Loucy (cell line): ENCODE results near the gene FZD10.

ENCODE experiments used
- H2AFZ ChIP-seq: fragments of 200-600 bp; sonication (generic); 2 replicates; pipeline ENCODE4 v1.6.0; 2016; ENCODE audit warnings: antibody characterized with exemption, mild to moderate bottlenecking, low read length, moderate library complexity
- H3F3A ChIP-seq: fragments of 200-600 bp; 2 replicates; pipeline ENCODE4 v1.6.0; 2016; ENCODE audit warnings: antibody characterized with exemption, low read depth, mild to moderate bottlenecking
- H3K27me3 ChIP-seq: fragments of 200-600 bp; sonication (generic); 2 replicates; pipeline ENCODE4 v1.6.1; 2014; ENCODE audit warnings: low read length, mild to moderate bottlenecking; ENCODE audit not compliant: insufficient read depth, poor library complexity, severe bottlenecking
- H3K36me3 ChIP-seq: fragments of 200-600 bp; sonication (generic); 2 replicates; pipeline ENCODE4 v1.6.1; 2016; ENCODE audit warnings: low read length; ENCODE audit not compliant: insufficient read depth
- H3K4me1 ChIP-seq: fragments of 200-600 bp; sonication (generic); 2 replicates; pipeline ENCODE4 v1.5.1; 2014; ENCODE audit warnings: low read length, mild to moderate bottlenecking; ENCODE audit not compliant: insufficient read depth, poor library complexity, severe bottlenecking
- H3K4me2 ChIP-seq: fragments of 200-600 bp; sonication (generic); 2 replicates; pipeline ENCODE4 v1.6.0; 2014; ENCODE audit warnings: antibody characterized with exemption, low read length, low read depth, mild to moderate bottlenecking; ENCODE audit not compliant: poor library complexity, severe bottlenecking
- H3K4me3 ChIP-seq: fragments of 200-600 bp; sonication (generic); 2 replicates; pipeline ENCODE4 v1.5.1; 2014; ENCODE audit warnings: low read length, mild to moderate bottlenecking, mixed read lengths; ENCODE audit not compliant: poor library complexity, severe bottlenecking
- H3K79me2 ChIP-seq: fragments of 200-600 bp; sonication (generic); 2 replicates; pipeline ENCODE4 v1.6.1; 2014; ENCODE audit warnings: low read length; ENCODE audit not compliant: insufficient read depth
- H3K9ac ChIP-seq: fragments of 200-600 bp; sonication (generic); 2 replicates; pipeline ENCODE4 v1.6.0; 2014; ENCODE audit warnings: mild to moderate bottlenecking, low read depth, low read length, moderate library complexity; ENCODE audit not compliant: poor library complexity, severe bottlenecking
- H3K9me2 ChIP-seq: fragments of 200-600 bp; sonication (generic); replicated peaks from 2 replicates; pipeline ENCODE4 v1.6.1; 2016; ENCODE audit warnings: low read depth, low read length, mixed read lengths
- H3K9me3 ChIP-seq: fragments of 200-600 bp; sonication (generic); 2 replicates; pipeline ENCODE4 v1.6.1; 2014; ENCODE audit warnings: mild to moderate bottlenecking, antibody characterized with exemption, low read length, low read depth; ENCODE audit not compliant: insufficient read depth
- H4K20me1 ChIP-seq: fragments of 200-600 bp; sonication (generic); 2 replicates; pipeline ENCODE4 v1.6.0; 2014; ENCODE audit warnings: antibody characterized with exemption, low read length, mild to moderate bottlenecking; ENCODE audit not compliant: insufficient read depth, poor library complexity, severe bottlenecking
- EZH2phosphoT487 ChIP-seq: fragments of 200-600 bp; IDR thresholded peaks from 2 replicates; pipeline ENCODE4 v1.6.1; 2018; ENCODE audit warnings: antibody characterized with exemption, mild to moderate bottlenecking, moderate library complexity, borderline replicate concordance
- TF ChIP-seq, protein P1 (sequence below): fragments of 200-600 bp; sonication (generic); conservative IDR thresholded peaks from 2 replicates; pipeline ENCODE4 v1.5.1; 2014; ENCODE audit warnings: mild to moderate bottlenecking, antibody characterized with exemption, low read length

Gene FZD10

DNA sequence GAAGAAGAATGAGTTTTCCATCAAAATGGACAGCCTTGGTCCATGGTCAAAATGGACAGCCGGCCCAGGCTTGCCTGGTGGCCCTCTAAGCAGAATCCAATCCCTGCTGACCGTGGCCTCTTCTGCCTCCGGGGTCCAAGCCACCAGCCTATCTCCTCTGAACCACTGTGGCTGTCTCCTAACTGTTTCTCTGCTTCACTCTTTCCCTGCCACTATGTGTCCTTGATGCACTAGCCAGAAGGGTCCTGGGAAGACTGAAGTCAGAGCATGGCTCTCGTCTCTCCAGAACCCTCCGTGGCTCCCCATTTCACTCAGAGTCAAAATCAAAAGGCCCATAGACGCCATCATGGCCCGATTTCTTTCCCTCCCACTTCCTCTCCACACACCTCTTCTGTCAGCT, 8.5 kb upstream of the FZD10 start:
- Histone ChIP-seq H3K4me2 (no peak overlapping the region), H3K4me1 (no peaks in the 10 kb centered on the region), H3K9ac (no peak overlapping the region), H2AFZ (no peak overlapping the region), H3K27me3 (peaks cover 26% of the 10 kb centered on the region), H3K4me3 (no peak overlapping the region), H3K9me2 (no peaks in the 10 kb centered on the region), H3K79me2 (no peaks in the 10 kb centered on the region), H4K20me1 (no peaks in the 10 kb centered on the region), H3K36me3 (no peaks in the 10 kb centered on the region), H3F3A (no peaks in the 10 kb centered on the region), H3K9me3 (no peaks in the 10 kb centered on the region)
- no peak for TF ChIP-seq EZH2phosphoT487
- TF ChIP-seq, protein P1, sequence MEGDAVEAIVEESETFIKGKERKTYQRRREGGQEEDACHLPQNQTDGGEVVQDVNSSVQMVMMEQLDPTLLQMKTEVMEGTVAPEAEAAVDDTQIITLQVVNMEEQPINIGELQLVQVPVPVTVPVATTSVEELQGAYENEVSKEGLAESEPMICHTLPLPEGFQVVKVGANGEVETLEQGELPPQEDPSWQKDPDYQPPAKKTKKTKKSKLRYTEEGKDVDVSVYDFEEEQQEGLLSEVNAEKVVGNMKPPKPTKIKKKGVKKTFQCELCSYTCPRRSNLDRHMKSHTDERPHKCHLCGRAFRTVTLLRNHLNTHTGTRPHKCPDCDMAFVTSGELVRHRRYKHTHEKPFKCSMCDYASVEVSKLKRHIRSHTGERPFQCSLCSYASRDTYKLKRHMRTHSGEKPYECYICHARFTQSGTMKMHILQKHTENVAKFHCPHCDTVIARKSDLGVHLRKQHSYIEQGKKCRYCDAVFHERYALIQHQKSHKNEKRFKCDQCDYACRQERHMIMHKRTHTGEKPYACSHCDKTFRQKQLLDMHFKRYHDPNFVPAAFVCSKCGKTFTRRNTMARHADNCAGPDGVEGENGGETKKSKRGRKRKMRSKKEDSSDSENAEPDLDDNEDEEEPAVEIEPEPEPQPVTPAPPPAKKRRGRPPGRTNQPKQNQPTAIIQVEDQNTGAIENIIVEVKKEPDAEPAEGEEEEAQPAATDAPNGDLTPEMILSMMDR = no peak

DNA sequence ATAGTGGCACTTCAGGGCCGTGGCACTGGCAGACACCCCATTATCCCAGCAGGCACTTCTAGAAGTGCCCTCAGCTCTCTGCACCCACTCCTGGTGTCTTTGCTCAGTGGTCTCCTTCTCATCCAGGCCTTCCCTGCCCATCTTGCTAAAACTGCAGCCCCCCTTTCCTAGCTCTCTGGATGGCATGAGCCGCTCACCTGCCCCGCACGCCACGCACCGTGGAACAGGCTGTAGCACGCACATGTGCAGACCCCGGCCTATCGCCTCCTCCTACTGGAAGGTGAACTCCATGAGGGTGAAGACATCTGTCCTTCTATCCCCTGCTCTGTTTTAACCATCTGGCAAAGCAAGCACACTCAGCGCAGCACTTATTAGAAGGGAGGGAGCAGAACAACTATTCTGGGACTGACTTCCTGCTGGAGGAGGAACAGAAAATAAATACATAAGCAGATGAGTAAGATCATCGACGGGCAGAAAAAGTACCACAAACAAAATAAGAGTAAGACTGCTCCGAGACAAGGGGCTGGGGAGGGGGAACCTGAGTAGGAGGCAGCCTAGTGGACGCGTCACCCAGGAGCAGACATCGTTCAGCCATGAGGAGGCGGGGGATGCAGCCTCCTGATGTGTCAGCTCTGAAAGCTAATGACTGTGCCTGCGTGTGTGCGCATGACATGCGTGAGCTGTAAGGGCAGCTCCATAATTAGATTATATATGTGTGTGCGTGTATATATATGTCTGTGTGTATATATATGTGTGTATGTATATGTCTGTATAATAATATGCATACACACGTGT, 7.8 kb upstream of the FZD10 start:
- peaks cover 19% of the 10 kb centered on the region for H3K27me3 ChIP-seq
- no peak overlapping the region for H3K4me3 ChIP-seq
- TF ChIP-seq, protein P1 = no peak
- no peak for TF ChIP-seq EZH2phosphoT487
- no peak overlapping the region for H3K4me2 ChIP-seq
- H3K9ac ChIP-seq = no peak overlapping the region
- H3F3A ChIP-seq = no peaks in the 10 kb centered on the region
- H3K79me2 ChIP-seq = no peaks in the 10 kb centered on the region
- H4K20me1 ChIP-seq = no peaks in the 10 kb centered on the region
- H3K9me3 ChIP-seq = no peaks in the 10 kb centered on the region
- no peaks in the 10 kb centered on the region for H3K36me3 ChIP-seq
- H3K9me2 ChIP-seq = no peaks in the 10 kb centered on the region
- H3K4me1 ChIP-seq = no peaks in the 10 kb centered on the region
- H2AFZ ChIP-seq = no peak overlapping the region

DNA sequence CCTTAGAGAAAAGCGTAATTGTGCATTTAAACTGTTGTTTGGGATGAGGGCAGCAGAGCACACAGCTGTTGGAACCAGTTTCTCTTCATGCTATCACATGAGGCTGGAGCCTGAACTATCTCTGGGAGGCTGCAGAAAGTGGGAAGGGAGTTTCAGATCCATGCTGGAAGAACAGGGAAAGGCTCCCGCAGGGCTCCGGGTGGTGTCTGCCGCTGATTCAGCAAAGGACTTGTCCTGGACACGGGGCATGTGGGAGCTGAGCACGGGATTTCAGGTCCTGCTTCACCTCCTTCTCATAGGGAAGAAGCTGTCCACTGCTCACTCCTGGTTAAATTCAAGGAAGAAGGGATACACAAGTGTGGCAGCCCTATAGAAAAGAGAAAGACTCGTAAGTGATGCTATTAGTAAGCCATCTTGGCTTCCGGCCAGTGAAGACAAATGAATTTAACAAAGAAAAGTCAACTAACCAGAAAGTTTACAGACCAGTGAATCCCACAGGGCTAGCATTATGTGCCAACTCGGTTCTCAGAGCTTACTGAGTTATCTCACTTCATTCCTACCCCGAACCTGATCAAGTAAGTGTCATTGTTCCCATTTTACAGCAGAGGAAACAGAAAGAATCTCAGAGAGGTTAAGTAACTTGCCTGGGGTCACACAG, 6.7 kb upstream of the FZD10 start:
- H3K4me2 ChIP-seq = no peak overlapping the region
- TF ChIP-seq, protein P1 = no peak
- no peak for TF ChIP-seq EZH2phosphoT487
- H4K20me1 ChIP-seq = no peaks in the 10 kb centered on the region
- H3K4me3 ChIP-seq = no peak overlapping the region
- peaks cover 17% of the 10 kb centered on the region for H3K27me3 ChIP-seq
- no peaks in the 10 kb centered on the region for H3K36me3 ChIP-seq
- H2AFZ ChIP-seq = no peak overlapping the region
- no peaks in the 10 kb centered on the region for H3K9me2 ChIP-seq
- no peaks in the 10 kb centered on the region for H3F3A ChIP-seq
- no peaks in the 10 kb centered on the region for H3K79me2 ChIP-seq
- H3K4me1 ChIP-seq = no peaks in the 10 kb centered on the region
- no peak overlapping the region for H3K9ac ChIP-seq
- no peaks in the 10 kb centered on the region for H3K9me3 ChIP-seq
